CD4-positive, alpha-beta T cell treated with Interleukin-15 for 4 hours (primary cell): ENCODE data around the gene CDC45.

Experiments
- DNase-seq: peaks from one replicate; pipeline ENCODE4 v3.0.0-alpha.2; 2020; ENCODE audit warnings: low spot score

CDC45 gene

GRCh38 chr22:19448076-19448607 is 31.6 kb upstream of the CDC45 start:
- DNase-seq: no peak

- DNase-seq: no peak
Measured at GRCh38 chr22:19448739-19449421, 30.8 kb upstream of the CDC45 start.

- DNase-seq: no peak
Measured at GRCh38 chr22:19449422-19449767, 30.3 kb upstream of the CDC45 start.

- DNase-seq: no peak
Measured at GRCh38 chr22:19450363-19451175, 29.2 kb upstream of the CDC45 start.

- no peak for DNase-seq
Measured at GRCh38 chr22:19451570-19451969, 28.1 kb upstream of the CDC45 start.

GRCh38 chr22:19453718-19454117 is 26.0 kb upstream of the CDC45 start:
- no peak for DNase-seq

GRCh38 chr22:19454156-19454555 is 25.6 kb upstream of the CDC45 start:
- DNase-seq: no peak

- DNase-seq: no peak
Measured at GRCh38 chr22:19455033-19455432, 24.7 kb upstream of the CDC45 start.

- DNase-seq: no peak
Measured at GRCh38 chr22:19455585-19456370, 23.9 kb upstream of the CDC45 start.

- no peak for DNase-seq
Measured at GRCh38 chr22:19456541-19456940, 23.2 kb upstream of the CDC45 start.

- no peak for DNase-seq
Measured at GRCh38 chr22:19457828-19458428, 21.8 kb upstream of the CDC45 start.

- DNase-seq: no peak
Measured at GRCh38 chr22:19460036-19460435, 19.7 kb upstream of the CDC45 start.

- no peak for DNase-seq
Measured at GRCh38 chr22:19461506-19461905, 18.2 kb upstream of the CDC45 start.

- no peak for DNase-seq
Measured at GRCh38 chr22:19463008-19463407, 16.7 kb upstream of the CDC45 start.

- no peak for DNase-seq
Measured at GRCh38 chr22:19463491-19464469, 15.9 kb upstream of the CDC45 start.

- DNase-seq: no peak
Measured at GRCh38 chr22:19464546-19464945, 15.2 kb upstream of the CDC45 start.

- DNase-seq: no peak
Measured at GRCh38 chr22:19464975-19465374, 14.7 kb upstream of the CDC45 start.

GRCh38 chr22:19466126-19466716 is 13.5 kb upstream of the CDC45 start:
- no peak for DNase-seq

- DNase-seq: no peak
Measured at GRCh38 chr22:19466848-19467752, 12.6 kb upstream of the CDC45 start.

GRCh38 chr22:19467912-19468311 is 11.8 kb upstream of the CDC45 start:
- DNase-seq: no peak
